ENCODE measurements around the gene UBXN6.

DNA sequence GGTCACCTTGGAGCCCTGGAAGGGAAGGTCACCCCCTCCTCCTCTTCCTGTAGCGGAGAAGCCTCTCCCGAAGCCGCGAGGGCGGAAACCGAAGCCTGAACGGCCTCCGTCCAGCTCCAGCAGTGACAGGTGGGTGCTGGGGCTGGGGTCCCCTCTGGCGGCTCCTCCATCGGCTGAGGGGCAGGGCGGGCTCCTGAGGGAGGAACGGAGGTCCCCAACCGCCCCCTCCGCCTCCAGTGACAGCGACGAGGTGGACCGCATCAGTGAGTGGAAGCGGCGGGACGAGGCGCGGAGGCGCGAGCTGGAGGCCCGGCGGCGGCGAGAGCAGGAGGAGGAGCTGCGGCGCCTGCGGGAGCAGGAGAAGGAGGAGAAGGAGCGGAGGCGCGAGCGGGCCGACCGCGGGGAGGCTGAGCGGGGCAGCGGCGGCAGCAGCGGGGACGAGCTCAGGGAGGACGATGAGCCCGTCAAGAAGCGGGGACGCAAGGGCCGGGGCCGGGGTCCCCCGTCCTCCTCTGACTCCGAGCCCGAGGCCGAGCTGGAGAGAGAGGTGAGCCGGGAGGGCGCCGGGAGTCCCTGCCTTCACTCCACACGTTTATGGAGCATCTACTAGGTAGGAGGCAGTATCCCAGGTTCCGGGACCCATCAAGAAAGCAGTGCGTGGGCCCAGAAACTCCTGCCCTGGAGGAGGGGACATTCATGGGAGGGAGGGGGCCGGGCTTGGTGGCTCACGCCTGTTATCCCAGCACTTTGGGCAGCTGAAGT, 36.5 kb upstream of the UBXN6 start:
- TF ChIP-seq BACH1 (IDR thresholded peaks at IDR 0.05; ENCODE audit: low read length), result no peak
- no peak for TF ChIP-seq EP300 (IDR thresholded peaks at IDR 0.05; ENCODE audit: borderline replicate concordance in 1 of 2, low read depth in 2 of 2, low read length in 2 of 2)
- TF ChIP-seq CTCF (IDR thresholded peaks at IDR 0.05; ENCODE audit: control extremely low read depth in 1 of 3, insufficient read depth in 1 of 3, low read depth in 1 of 3, low read length in 3 of 3), result no peak
- no peak for TF ChIP-seq POLR2A (IDR thresholded peaks at IDR 0.05; ENCODE audit: control extremely low read depth in 1 of 2, low read depth in 2 of 2, low read length in 2 of 2)
- no peak for TF ChIP-seq POLR2AphosphoS5 (IDR thresholded peaks at IDR 0.05; ENCODE audit: low read depth, low read length)
- no peak for TF ChIP-seq TBP (IDR thresholded peaks at IDR 0.05; ENCODE audit: low read depth, low read length)
